Cardiac fibroblast (primary cell): ENCODE measurements around the gene CBX1.

Experiments used
- DNase-seq, 2 donors: peaks; one replicate each; pipeline versions ENCODE4 v3.0.0 to v3.0.0-alpha.2; 2010; ENCODE audit warnings: low read depth in 2 of 2
- H3K4me3 ChIP-seq, 2 donors: replicated peaks in 1 of 2; 1 replicate in 1 of 2; 2 replicates in 1 of 2; pipeline ENCODE4 v1.5.1; 2011; ENCODE audit warnings: low read depth in 2 of 2, low read length in 2 of 2, mild to moderate bottlenecking in 2 of 2, moderate library complexity in 1 of 2
- CTCF ChIP-seq: IDR thresholded peaks from one replicate; pipeline ENCODE4 v1.5.1; 2011; ENCODE audit warnings: low read depth, mild to moderate bottlenecking, low read length, inconsistent platforms

CBX1 gene

GRCh38 chr17:48058393-48059124 lies 42.7 kb downstream of the CBX1 start:
- no peak for TF ChIP-seq CTCF

GRCh38 chr17:48057626-48058025 lies 43.7 kb downstream of the CBX1 start:
- TF ChIP-seq CTCF: no peak
- H3K4me3 ChIP-seq: no peak overlapping the region
- DNase-seq: no peak

More at GRCh38 chr17:48058393-48059124, 42.7 kb downstream of the CBX1 start:
- H3K4me3 ChIP-seq: no peak overlapping the region
- DNase-seq: no peak

- H3K4me3 ChIP-seq: no peak overlapping the region
- DNase-seq: no peak
- no peak for TF ChIP-seq CTCF
These were observed 44.4 kb downstream of the CBX1 start for GRCh38 chr17:48056879-48057278.

GRCh38 chr17:48056246-48056745 lies 45.0 kb downstream of the CBX1 start:
- DNase-seq: no peak
- H3K4me3 ChIP-seq: no peak overlapping the region
- no peak for TF ChIP-seq CTCF

GRCh38 chr17:48055531-48056245 lies 45.6 kb downstream of the CBX1 start:
- no peak for TF ChIP-seq CTCF
- peak overlapping the region in 1 of 2 donors; percentile 18 for H3K4me3 ChIP-seq
- peak; percentile 69 to 92 for DNase-seq

GRCh38 chr17:48054238-48055185 lies 46.8 kb downstream of the CBX1 start:
- DNase-seq: peak; percentile 76 to 82
- TF ChIP-seq CTCF: no peak

More at GRCh38 chr17:48054238-48055185, 46.8 kb downstream of the CBX1 start:
- peak overlapping the region; percentile 25 to 67 for H3K4me3 ChIP-seq
